HG03066 (cell line): Measurements from ENCODE around the gene BAK1.
A peak's percentile ranks its signal among the peaks of the same experiment; 100 is the strongest.

Source experiments
- ATAC-seq: cut with Tn5 transposase; IDR thresholded peaks from one replicate; pipeline ENCODE4 v1.9.1; 2021; ENCODE audit warnings: low read depth; ENCODE audit not compliant: unreplicated experiment

The BAK1 gene

DNA sequence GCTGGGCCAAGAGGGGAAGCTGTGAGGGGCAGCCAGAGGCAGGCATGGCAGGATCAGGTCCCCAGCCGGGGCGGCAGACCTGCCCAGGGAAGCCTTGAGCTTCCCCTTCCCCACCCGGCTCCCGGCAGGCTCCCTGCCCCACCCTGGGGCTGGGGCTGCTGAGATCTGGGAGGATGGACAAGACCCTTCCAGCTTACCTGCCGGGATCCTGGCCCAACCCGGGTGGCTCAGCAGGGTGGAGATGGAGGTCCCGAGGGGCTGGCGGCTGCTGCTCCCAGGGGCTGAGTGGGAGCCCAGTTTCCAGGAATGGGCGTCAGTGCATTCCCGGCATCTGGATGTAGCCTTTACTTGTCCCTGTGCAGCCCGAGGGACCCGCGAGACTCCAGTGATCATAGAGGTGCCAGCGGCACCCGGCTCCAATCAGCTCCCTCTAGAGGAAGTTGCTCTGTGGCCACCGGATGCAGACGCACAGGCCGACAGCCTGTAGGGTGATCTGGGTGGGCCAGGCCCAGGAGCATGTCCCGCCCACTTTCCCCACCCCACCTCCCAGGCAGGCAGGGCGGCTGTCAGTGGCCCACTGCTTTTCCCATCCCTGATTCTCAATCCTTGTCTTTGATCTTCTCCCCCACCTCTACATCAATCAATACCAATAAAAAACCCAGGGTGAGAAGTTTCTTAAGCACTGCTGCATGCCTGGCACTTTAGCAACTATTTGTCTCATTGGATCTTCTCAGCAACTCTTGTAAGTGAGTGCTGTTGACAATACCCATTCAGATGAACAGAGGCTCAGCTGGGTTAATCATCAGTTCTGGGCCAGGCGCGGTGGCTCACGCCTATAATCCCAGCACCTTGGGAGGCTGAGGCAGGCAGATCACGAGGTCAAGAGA lies at the start of gene BAK1:
Gene BAK1, minus strand, starts transcription at position 449 of the 887 bp plus-strand sequence. CDS start 2,672 bp downstream, outside the sequence.
- ATAC-seq: peak; percentile 74

DNA sequence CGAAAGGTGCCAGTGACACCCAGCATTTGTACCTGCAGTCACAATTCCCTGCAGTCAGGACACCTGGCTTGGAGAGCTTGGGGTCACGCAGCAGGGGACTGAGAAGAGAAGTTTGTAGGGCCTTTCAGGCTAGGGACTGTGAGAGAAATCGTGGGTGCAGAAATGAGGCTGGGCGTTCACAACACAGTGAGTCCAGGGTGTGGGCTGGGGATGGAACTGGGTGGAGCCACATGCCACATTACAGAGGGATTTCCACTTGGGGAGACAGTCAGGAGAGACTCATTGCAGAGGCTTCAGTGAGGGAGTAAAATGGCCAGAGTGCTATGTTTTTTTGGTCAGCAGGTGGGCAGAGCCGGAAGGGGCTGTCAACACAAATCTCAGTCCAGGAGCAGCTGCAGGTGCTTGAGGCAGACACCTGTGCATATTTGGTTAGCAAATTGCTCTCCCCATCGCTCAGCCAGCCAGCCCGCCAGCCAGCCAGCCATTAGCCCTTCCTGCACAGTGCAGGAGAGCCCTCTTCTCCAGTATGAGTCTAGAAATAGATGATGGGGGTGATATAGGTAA lies 48.4 kb upstream of the BAK1 start:
- ATAC-seq: no peak

DNA sequence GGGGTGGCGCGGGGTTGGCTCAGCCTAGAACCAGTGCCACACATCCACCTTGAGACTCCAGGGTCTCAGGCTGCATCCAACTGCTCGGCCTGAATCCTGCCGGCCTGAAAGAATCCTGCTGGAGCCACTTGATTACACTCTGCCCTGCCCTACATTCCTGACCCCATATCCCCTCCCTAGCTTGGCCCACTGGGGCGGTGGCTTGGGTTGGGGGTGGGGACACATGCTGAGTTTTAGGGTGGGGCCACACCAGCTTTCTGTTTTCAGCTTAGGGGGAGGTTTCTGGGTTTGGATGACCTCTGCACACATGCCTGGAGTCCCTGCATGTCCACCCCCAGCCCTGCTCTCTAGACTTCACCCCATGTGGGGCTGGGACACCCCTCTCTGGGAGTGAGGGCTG lies 47.8 kb upstream of the BAK1 start:
- no peak for ATAC-seq

DNA sequence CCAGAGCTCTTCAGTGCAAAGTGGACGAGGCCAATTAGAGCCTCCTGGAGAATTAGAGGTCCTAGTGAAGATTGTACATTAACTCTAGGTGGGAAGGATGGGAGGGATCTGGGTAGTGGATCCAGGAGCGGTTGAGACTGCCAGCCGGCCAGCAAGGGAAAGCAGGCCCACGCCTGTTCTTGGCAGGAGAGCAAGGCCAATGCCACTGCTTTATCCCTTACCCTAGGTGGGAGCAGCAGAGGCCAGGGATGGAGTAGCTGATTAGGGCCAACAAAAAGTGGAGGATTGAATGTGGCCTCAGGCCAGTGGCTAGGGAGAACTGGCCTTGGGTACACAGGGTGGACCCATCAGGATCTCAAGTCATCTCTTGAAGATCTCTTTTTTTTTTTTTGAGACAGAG lies 44.8 kb upstream of the BAK1 start:
- ATAC-seq: no peak

DNA sequence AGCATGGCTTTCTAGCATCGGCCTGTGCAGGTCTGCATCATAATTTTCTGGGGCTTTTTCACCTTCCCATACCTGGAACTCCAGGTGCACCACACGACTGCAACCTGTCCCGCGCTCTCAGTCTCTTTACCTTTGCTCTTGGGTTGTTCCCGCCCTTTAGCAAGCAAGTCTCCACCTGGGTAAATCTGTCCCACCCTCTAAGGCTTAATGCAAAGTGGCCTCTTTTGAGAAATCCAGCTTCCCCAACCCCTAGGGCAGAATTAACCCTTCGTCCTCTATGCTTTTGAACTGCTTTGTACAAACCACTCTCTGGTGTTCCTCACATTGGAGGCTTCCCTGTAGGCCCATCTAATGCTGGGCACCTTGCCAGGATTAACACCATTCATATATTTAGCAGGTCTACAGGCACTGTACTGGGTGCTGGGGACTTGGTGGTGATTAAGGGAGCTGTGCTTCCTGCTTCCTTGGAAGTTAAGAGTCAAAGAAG lies 43.9 kb upstream of the BAK1 start:
- no peak for ATAC-seq

DNA sequence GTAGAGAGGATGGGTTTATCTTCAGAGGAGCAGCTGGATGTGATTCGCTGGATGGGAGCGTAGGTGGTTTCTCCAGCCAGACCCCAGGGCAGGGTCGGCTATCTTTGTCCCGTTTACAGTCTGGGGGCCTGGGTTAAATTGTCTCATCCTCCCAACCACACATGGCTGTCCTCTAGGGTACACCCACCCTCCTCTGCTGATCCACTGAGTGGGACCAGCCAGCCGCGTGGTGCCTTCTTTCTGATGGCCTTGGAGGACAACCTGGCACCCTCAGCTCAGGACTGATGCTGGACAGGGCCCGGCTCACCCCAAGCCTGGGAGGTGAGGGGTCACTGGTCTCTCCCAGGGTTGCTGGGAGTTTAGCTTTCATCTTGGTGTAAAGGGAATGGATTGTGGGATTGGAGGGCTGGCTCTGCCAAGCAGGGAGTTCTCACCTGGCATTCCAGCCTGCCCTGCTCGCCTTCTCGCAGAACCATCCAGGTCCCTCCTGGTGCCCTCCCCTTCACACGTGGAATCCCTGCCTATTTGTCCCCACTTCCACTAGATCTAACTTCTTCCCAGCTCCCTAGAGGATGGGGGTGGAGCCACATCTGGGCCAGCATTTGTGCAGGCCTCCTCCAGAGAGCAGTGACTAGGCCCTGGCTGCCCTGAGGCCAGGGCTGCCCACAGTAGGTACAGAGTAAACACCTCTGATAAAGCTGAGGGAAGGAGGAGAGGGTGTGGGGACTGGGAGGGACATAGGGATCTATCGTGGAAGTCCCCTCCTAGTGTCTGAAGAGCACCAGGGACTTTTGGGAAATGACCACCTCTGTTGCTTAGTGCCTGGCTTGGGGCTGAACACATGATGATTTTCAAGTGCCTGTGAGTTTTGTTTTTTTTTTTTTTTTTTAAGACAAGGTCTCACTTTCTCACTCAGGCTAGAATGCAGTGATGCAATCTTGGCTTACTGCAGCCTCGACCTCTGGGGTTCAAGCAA lies 42.7 kb upstream of the BAK1 start:
- no peak for ATAC-seq

DNA sequence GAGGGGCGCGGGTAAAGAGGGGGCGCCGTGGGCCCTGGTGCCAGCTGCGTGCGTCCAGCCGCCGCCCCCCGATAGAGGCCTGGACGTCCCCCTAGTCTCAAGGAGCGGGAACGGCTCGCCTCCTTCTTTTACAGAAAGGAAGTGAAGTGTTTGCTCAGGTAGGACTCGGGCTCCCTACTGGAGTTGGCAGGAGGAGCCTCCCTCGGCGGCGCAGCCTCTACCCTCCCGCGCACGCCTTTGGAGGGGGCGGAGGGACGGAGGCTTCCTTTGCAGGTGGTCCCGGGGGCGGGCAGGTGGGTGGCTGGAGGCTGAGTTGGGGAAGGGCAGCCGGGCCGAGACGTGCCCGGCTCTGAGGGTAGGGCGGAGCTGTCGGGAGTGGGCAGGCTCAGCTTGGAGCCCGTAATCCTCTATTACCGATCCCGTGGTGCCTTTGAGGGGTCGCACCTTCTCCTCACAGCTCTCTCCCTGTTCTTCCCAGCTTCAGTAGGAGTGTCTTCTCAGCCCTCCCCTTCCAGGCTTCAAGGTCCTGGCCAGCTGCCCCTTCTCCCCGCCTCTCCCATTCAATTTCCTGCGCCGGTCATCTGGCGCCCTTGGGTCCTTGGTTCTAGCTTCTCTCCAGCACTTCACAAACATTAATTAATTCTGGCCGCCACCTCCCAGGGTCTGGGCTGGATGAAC lies 41.8 kb upstream of the BAK1 start:
- no peak for ATAC-seq

DNA sequence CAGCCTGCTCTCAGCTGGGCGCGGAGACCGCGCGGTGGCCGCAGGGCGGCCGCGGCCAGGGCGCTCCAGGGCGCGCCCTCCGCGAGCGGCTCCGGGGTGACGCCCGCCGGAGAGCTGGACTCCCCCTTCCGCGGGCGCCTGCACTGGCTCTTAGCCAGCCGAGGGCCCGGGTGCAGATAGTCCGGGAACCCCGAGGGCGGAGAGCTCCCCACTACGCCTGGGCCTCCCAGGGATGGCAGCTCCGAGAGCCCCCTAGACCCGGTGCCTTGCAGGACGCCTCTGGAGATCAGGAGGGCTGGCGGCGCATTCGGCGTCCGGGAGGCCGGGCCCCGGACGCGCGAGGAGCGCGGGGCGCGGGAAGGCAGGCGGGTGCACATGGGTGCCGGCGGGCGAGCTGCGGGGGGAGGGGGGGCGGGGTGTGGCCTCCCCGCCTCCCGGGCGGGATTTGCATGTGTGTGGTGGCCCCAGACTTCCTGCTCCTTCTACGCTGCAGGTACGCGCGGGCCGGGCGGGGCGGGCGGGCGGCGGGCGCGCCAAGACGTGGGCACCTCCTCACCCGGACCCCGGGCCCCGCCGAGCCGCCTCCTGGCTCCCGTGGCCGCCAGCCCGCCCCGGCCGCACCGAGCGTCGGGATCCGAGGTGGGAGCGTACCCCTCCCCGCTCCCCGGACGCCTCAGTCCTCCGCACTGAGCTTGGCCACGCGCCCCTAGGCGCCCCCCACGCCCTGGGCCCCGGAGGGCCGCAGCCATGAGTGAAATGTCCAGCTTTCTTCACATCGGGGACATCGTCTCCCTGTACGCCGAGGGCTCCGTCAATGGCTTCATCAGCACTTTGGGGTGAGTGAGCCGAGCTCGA lies 41.0 kb upstream of the BAK1 start, which contains the start of gene ITPR3:
Gene ITPR3, plus strand, starts transcription at position 467 of the 855 bp plus-strand sequence. Its CDS starts 281 bp downstream, at position 748.
- peak; percentile 63 for ATAC-seq

DNA sequence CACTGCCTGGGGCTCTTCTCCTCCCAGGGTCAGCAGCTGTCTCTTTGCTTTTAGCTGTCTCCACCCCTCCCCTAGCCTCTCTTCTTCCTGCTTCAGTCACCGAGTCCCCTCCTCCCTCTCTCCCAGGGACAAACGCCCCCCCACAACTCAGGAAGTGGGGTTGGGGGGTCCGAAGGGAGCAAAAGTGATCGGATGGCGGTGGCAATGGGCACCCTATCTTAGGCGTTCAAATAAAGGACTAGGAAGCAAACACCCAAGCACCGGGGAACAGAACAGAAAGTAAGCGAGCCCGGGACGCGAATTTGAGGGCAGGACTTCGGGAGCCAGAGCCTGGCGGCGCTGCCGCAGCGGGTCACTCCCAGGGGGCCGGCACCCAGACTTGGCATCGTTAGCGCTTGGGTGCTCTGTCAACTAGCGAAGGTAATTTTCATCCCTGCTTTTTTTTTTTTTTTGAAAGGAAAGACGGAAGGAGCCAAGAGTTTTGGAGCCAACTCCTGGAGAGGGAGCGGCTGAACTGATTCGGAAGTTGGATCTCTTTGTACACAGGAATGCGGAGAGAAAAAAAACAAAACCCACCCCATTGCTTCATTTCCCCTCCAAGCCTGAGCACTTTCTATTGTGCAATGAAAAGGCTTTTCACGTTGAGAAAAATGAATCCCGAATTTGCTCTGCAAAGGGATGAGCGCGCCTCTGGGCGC lies 40.2 kb upstream of the BAK1 start:
- ATAC-seq: no peak

DNA sequence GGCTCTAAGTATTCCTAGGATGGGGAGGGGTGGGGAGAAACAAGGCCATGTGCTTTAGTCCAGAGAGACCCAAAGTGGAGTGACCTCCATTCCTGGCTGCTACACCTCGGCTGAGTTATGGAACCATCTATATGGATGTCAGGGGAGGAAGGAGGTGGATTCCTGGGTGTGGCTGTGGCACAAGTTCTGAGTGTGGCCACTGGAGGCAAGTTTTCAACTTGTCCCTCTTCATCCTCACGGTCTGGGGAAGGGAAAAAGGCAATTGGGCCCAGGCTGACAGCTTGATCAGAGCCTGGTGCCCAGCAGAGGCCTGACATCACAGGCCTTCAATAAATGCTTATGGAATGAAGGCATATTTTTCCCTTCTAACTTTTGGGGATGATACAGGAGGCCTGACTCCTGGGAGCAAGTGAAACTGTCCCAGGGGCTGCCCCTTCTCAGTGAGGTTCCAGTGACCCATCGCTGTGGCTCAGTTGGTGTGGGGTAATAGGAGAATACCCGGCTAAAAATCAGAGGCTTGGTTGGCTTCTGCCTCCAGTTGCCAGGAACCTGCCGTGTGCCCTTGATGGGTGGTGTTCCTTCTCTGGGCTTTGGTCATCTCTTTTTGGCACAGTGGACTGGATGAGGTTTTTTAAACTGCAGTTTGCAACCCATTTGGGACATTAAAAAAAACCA lies 39.2 kb upstream of the BAK1 start:
- no peak for ATAC-seq

DNA sequence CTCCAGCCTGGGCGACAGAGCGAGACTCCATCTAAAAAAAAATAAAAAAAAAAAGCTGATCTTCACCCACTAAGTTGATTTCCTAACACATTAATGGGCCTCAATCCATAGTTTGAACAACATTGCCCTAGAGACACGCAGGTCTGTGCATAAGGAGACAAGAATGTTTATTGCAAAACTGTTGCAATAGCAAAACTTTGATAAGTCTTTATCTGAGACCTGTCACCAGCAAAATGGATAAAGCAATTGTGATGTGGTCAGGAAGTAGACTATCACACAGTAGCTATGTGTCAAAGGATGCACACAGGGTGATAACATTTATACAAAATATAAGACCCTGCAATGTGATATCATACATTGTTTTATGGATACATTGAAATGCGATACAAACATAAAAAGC lies 36.8 kb upstream of the BAK1 start:
- ATAC-seq: no peak

DNA sequence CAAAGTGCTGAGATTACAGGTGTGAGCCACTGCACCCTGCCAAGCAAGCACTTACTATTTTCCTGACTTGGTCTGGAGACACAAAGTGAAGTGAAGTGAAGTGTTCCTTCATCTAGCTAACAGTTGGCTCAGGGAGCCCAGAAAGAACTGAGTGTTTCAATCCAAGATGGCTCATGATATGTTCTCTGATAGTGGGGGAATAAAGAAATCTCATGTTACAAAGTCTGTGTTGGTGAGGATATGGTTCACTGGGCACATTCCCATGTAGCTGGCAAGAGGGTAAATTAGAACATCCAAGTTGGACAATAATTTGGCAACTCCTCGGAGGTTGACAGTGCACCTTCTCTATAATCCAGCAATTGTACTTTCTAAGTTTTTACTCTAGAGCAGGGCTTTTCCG lies 36.0 kb upstream of the BAK1 start:
- ATAC-seq: no peak

DNA sequence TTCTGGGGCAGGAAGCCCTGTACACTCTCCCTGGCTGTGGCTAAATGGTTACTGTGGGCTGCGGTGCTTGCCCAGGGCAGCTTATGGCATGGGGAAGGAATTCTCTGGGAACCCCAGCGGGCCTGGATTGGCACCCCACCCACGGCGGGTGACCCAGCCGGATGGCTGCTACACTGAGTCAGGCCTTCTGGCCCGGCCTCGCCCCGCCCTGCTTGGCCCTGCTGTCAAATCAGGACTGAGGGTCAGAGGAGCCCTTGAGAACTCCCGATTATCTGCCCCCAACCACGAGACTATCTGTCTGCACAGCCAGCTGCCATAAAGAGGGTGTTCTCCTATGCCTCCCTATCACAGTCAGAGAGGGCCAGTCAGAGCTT lies 33.7 kb upstream of the BAK1 start:
- no peak for ATAC-seq

DNA sequence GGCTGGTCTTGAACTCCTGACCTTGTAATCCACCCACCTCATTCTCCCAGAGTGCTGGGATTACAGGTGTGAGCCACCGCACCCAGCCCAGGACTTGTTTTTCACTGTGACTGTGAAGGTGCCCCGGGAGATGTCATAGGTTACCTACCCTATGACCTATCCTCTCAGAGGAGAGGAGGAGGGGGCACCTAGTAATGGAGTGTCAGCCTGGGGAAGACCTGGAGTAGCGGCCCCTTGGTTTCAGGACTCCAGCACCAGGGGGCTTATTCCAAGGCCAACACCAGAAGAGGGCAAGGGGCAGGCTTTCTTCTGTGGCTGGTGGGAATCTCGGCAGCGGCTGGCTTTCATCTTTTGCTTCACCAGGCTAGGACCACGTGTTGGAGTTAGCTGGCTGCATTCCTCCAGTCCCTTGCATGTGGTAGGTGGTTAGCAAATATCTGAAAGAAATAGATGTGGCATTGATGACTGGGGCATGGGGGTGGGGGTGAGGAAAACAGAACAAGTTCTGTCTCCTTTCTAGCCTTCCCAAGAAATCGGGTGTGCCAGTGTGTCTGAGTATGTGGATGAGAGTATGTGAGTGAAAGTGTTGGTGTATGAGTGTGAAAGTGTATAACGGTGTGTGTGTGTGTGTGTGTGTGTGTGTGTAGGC lies 33.2 kb upstream of the BAK1 start:
- no peak for ATAC-seq

DNA sequence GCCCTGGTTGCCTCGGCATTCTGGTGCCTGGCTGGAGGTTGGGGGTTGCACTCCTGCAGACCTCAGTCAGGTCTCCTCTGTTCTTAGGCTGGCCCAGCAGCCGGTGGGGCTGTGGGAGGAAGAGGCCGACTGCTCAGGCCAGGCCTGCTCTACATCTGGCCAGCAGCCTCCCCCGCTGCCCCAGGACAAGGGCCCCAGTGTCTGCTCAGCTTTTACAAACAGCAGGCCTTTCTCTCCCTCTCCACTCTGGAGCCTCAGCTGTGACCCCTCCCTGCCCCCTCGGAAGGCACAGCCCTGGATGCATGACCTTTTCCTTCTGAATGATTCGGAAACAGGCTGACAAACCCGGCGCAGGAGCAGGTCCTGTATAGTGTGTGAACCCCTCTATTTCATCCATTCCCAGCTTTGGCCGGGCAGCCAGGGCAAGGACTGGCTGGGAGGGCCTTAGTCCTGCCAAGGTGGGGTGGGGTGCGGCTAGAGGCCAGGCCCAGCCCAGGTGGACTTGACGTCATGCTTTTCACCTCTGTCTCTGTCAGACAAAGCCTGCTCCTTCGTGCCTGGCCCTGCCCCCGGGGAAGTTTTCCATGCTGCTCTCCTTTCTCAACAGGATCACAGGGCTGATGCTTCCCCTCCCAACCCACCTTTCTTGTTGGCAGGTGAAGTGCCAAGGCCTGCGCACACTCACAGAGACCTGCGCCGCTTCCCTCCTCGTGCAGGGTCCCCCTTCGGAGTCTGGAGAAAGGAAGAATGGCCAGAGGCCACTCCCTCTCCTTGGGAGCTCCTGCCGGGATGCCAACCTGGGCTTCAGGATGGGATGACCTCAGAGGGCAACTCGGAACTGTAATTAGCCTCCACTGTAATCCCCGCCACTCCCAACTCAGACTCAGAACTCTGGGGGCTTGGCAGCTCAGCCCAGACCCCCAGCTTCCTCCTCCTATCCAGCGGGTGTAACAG lies 31.0 kb upstream of the BAK1 start:
- no peak for ATAC-seq

DNA sequence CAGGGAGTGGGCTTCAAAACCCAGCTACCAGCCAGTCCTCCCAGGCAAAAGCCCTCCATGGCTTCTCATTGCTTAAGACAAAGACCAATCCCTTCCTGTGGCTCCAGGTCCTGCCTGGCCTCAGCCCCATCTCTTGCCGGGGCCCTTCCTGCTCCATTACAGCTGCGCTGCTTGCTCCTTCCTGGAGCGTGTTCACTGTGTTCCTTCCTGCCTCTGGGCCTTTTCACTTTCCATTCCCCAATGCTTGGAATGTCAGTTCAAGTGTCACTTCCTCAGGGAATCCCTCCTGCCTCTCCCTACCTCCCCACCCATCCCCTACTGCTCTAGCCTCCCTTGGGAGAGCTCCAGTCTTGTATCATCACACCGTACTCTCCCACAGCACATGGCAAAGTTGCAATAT lies 30.0 kb upstream of the BAK1 start:
- no peak for ATAC-seq

DNA sequence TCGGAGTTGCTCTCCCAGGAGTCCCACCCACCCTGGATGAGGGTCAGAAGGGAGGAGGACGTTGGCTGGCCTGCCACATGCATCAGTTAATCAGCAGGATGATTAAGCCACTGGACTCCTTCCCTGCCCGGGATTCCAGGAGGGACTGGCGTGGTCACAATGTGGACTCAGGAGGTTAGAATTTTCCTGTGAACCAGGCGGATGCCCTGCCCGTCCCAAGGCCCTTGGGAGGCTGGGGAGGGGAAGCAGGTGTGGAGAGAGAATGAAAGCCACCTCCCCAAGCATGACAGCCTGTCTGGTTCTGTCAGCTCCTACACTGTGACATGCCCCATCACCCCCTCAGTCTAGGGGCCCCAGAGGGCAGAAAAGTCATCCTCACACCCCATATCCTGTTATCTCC lies 29.5 kb upstream of the BAK1 start:
- no peak for ATAC-seq
